T follicular helper cell (primary cell): ENCODE measurements around the gene ANKRD36.
"Not testable (repeated sequence)": the region's sequence is repeated elsewhere in the genome, so short reads cannot be mapped to it uniquely, and the experiment has no call there.

Source experiments
- DNase-seq: peaks from one replicate; pipeline ENCODE4 v3.0.0-alpha.2; 2020; ENCODE audit warnings: low read depth

Gene ANKRD36

GRCh38 chr2:97113882-97114255 lies 916 bp downstream of the ANKRD36 start:
- not testable (repeated sequence) for DNase-seq

- DNase-seq = not testable (repeated sequence)
These were observed 16.1 kb downstream of the ANKRD36 start for GRCh38 chr2:97129090-97129489.

GRCh38 chr2:97144016-97144415 lies 31.1 kb downstream of the ANKRD36 start:
- not testable (repeated sequence) for DNase-seq

GRCh38 chr2:97166548-97166947 lies 53.6 kb downstream of the ANKRD36 start:
- DNase-seq = not testable (repeated sequence)

- not testable (repeated sequence) for DNase-seq
These were observed 55.0 kb downstream of the ANKRD36 start for GRCh38 chr2:97167938-97168337.

GRCh38 chr2:97168583-97168982 lies 55.6 kb downstream of the ANKRD36 start:
- not testable (repeated sequence) for DNase-seq

GRCh38 chr2:97180391-97180790 lies 67.4 kb downstream of the ANKRD36 start:
- DNase-seq = not testable (repeated sequence)

- not testable (repeated sequence) for DNase-seq
These were observed 82.4 kb downstream of the ANKRD36 start for GRCh38 chr2:97195349-97195748.

- not testable (repeated sequence) for DNase-seq
These were observed 84.3 kb downstream of the ANKRD36 start for GRCh38 chr2:97197251-97197650.

GRCh38 chr2:97200887-97201286 lies 87.9 kb downstream of the ANKRD36 start:
- DNase-seq = not testable (repeated sequence)

- not testable (repeated sequence) for DNase-seq
These were observed 89.8 kb downstream of the ANKRD36 start for GRCh38 chr2:97202643-97203250.

- no peak for DNase-seq
These were observed 97.4 kb downstream of the ANKRD36 start for GRCh38 chr2:97210325-97210724.

GRCh38 chr2:97215025-97215424 lies 102.1 kb downstream of the ANKRD36 start:
- not testable (repeated sequence) for DNase-seq

- not testable (repeated sequence) for DNase-seq
These were observed 118.1 kb downstream of the ANKRD36 start for GRCh38 chr2:97230848-97231585.

- not testable (repeated sequence) for DNase-seq
These were observed 120.0 kb downstream of the ANKRD36 start for GRCh38 chr2:97232981-97233380.

GRCh38 chr2:97233660-97234295 lies 120.8 kb downstream of the ANKRD36 start:
- DNase-seq = not testable (repeated sequence)

- DNase-seq = not testable (repeated sequence)
These were observed 148.2 kb downstream of the ANKRD36 start for GRCh38 chr2:97261192-97261591.

- DNase-seq = not testable (repeated sequence)
These were observed 153.5 kb downstream of the ANKRD36 start for GRCh38 chr2:97266449-97266848.

GRCh38 chr2:97267411-97268074 lies 154.6 kb downstream of the ANKRD36 start:
- DNase-seq = no peak

GRCh38 chr2:97268075-97268591 lies 155.2 kb downstream of the ANKRD36 start:
- not testable (repeated sequence) for DNase-seq

GRCh38 chr2:97276232-97276798 lies 163.4 kb downstream of the ANKRD36 start:
- not testable (repeated sequence) for DNase-seq

GRCh38 chr2:97285187-97285586 lies 172.2 kb downstream of the ANKRD36 start:
- DNase-seq = not testable (repeated sequence)
